ENCODE measurements around the gene APBB2.

DNA sequence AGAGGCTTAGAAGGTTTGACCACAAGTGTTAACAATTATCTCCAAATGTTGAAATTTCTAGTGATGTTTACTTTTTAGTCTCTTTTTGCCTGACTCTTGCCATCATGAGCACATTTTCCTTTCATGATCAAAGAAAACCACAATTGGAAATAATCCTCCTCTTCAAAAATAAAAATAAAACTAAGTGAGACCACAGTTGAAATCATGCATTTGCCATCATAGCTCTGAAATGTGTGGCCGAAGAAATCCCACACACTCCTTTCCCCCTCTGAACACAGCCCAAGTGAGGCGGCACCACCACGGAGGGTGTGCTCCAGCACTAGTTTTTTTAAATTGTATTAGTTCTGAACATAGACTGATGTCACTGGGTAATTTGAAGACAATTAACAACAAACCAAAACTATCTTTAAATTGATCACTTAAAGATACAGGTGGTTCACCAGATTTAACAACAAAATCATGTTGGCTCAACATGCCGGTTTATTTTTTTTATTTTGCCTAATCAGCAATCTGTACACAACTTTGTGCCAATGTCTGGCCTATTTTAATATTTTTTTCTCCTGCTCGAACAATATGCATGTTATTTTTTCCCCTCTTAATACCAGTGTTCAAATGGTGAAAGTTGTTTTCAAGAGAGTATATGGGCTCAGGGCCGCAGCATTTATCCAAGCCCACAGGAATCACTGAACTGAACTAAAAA lies 17.6 kb downstream of the APBB2 start:
- TF ChIP-seq CSDC2 (CRISPR knock-in tag; IDR thresholded peaks at IDR 0.05) (no peak), ZNF565 (CRISPR knock-in tag; conservative IDR thresholded peaks at IDR 0.05; ENCODE audit: low read depth) (no peak)
- TF ChIP-seq, protein P1, sequence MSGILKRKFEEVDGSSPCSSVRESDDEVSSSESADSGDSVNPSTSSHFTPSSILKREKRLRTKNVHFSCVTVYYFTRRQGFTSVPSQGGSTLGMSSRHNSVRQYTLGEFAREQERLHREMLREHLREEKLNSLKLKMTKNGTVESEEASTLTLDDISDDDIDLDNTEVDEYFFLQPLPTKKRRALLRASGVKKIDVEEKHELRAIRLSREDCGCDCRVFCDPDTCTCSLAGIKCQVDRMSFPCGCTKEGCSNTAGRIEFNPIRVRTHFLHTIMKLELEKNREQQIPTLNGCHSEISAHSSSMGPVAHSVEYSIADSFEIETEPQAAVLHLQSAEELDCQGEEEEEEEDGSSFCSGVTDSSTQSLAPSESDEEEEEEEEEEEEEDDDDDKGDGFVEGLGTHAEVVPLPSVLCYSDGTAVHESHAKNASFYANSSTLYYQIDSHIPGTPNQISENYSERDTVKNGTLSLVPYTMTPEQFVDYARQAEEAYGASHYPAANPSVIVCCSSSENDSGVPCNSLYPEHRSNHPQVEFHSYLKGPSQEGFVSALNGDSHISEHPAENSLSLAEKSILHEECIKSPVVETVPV (CRISPR knock-in tag; IDR thresholded peaks at IDR 0.05), result no peak

Measured in SK-N-SH treated with all-trans-retinoic acid at 6 μM for 48 hours (cell line).